IMR-90 (cell line): ENCODE results near the gene INPP5A. TPM values are rescaled to one million over a fixed set of nuclear protein-coding genes. Genes with fewer than 3 reads are reported as not detected.
A peak's percentile ranks its signal among the peaks of the same experiment; 100 is the strongest.

Source experiments
- ATAC-seq: fragments of 200-7000 bp; cut with Tn5 transposase; 2 replicates; pipeline ENCODE4 v1.9.1; 2020; ENCODE audit warnings: low read depth, mild to moderate bottlenecking, moderate library complexity
- BruUV-seq: library from RNA; stranded (reverse); fragments of 400-500 nt; replicated peaks from 2 replicates; lab custom pipeline; 2021; lab: Mats Ljungman, UMichigan
- CTCF ChIA-PET: fragments of 300-600 bp; formaldehyde crosslinking; extraction: SDS; loops from one replicate; lab custom pipeline; 2021; ENCODE audit warnings: antibody characterized with exemption; lab: Yijun Ruan, JAX
- POLR2A ChIA-PET: fragments of 300-600 bp; sonication (Branson Sonifier 250); formaldehyde crosslinking; loops from one replicate; lab custom pipeline; 2022; ENCODE audit warnings: antibody characterized with exemption; ENCODE audit not compliant: unreplicated experiment; lab: Charles Lee
- DNase-seq: peaks from one replicate; pipeline ENCODE4 v3.0.0; 2013
- H2AFZ ChIP-seq: replicated peaks from 2 replicates; pipeline ENCODE3; 2013; ENCODE audit warnings: low read length, mild to moderate bottlenecking; ENCODE audit not compliant: poor library complexity
- H2AK5ac ChIP-seq: 2 replicates; pipeline ENCODE4 v1.6.1; 2013; ENCODE audit warnings: low read depth, low read length, inconsistent platforms
- H2AK9ac ChIP-seq: replicated peaks from 2 replicates; pipeline ENCODE3; 2013; ENCODE audit warnings: mild to moderate bottlenecking, low read depth, low read length, moderate library complexity; ENCODE audit not compliant: poor library complexity
- H2BK120ac ChIP-seq: 2 replicates; pipeline ENCODE4 v1.6.1; 2013; ENCODE audit warnings: low read depth, low read length, inconsistent platforms
- H2BK15ac ChIP-seq: 3 replicates; pipeline ENCODE4 v1.6.1; 2013; ENCODE audit warnings: low read depth, low read length, inconsistent platforms
- H2BK20ac ChIP-seq: 2 replicates; pipeline ENCODE4 v1.6.1; 2013; ENCODE audit warnings: low read depth, mild to moderate bottlenecking, inconsistent platforms, low read length, moderate library complexity
- H2BK5ac ChIP-seq: 2 replicates; pipeline ENCODE4 v1.6.1; 2013; ENCODE audit warnings: mild to moderate bottlenecking, low read depth, low read length, inconsistent platforms; ENCODE audit not compliant: poor library complexity, severe bottlenecking
- H3K14ac ChIP-seq: replicated peaks from 2 replicates; pipeline ENCODE4 v1.6.1; 2013; ENCODE audit warnings: low read depth, low read length, inconsistent platforms
- H3K18ac ChIP-seq: 2 replicates; pipeline ENCODE4 v1.6.1; 2013; ENCODE audit warnings: low read depth, low read length, control low read depth
- H3K23ac ChIP-seq: 2 replicates; pipeline ENCODE4 v1.6.1; 2013; ENCODE audit warnings: low read depth, low read length, inconsistent platforms
- H3K27ac ChIP-seq: 2 replicates; pipeline ENCODE4 v1.5.1; 2013; ENCODE audit warnings: mild to moderate bottlenecking, control low read depth, low read length; ENCODE audit not compliant: insufficient read depth
- H3K27me3 ChIP-seq: 2 replicates; pipeline ENCODE4 v1.6.1; 2013; ENCODE audit warnings: low read length; ENCODE audit not compliant: control insufficient read depth, insufficient read depth
- H3K36me3 ChIP-seq: 2 replicates; pipeline ENCODE4 v1.6.1; 2013; ENCODE audit warnings: low read length, mixed read lengths; ENCODE audit not compliant: control insufficient read depth, insufficient read depth
- H3K4ac ChIP-seq: 2 replicates; pipeline ENCODE4 v1.6.1; 2013; ENCODE audit warnings: low read depth, low read length, inconsistent platforms
- H3K4me1 ChIP-seq: 2 replicates; pipeline ENCODE4 v1.6.1; 2013; ENCODE audit warnings: low read length, mixed read lengths; ENCODE audit not compliant: control insufficient read depth, insufficient read depth
- H3K4me2 ChIP-seq: 2 replicates; pipeline ENCODE4 v1.6.1; 2013; ENCODE audit warnings: low read depth, mild to moderate bottlenecking, control low read depth, low read length, moderate library complexity
- H3K4me3 ChIP-seq: 2 replicates; pipeline ENCODE4 v1.5.1; 2013; ENCODE audit warnings: low read depth, mild to moderate bottlenecking, control low read depth, low read length, moderate library complexity; ENCODE audit not compliant: insufficient read depth
- H3K56ac ChIP-seq: 2 replicates; pipeline ENCODE4 v1.6.1; 2013; ENCODE audit warnings: low read length, inconsistent platforms; ENCODE audit not compliant: insufficient read depth; ENCODE audit errors: extremely low read depth
- H3K79me1 ChIP-seq, 2 experiments: 2 replicates each; pipeline ENCODE4 v1.6.1; 2013; ENCODE audit warnings: low read length in 2 of 2, inconsistent platforms in 1 of 2, low read depth in 1 of 2
- H3K9ac ChIP-seq: 2 replicates; pipeline ENCODE4 v1.6.1; 2013; ENCODE audit warnings: low read depth, low read length, control low read depth
- H3K9me1 ChIP-seq: 2 replicates; pipeline ENCODE4 v1.6.1; 2013; ENCODE audit warnings: low read length, inconsistent platforms; ENCODE audit not compliant: insufficient read depth
- H3K9me3 ChIP-seq: 2 replicates; pipeline ENCODE4 v1.6.1; 2013; ENCODE audit warnings: low read length; ENCODE audit not compliant: control insufficient read depth, insufficient read depth
- H4K20me1 ChIP-seq: 2 replicates; pipeline ENCODE4 v1.6.1; 2013; ENCODE audit warnings: low read length, inconsistent platforms; ENCODE audit not compliant: insufficient read depth
- H4K5ac ChIP-seq: 2 replicates; pipeline ENCODE4 v1.6.1; 2013; ENCODE audit warnings: mild to moderate bottlenecking, low read depth, low read length, control low read depth
- H4K8ac ChIP-seq, 2 experiments: 2 replicates each; pipeline ENCODE4 v1.6.1; 2013; ENCODE audit warnings: low read depth in 2 of 2, low read length in 2 of 2, control low read depth in 1 of 2, inconsistent platforms in 1 of 2
- H4K91ac ChIP-seq: 2 replicates; pipeline ENCODE4 v1.6.1; 2013; ENCODE audit warnings: low read depth, low read length, inconsistent platforms; ENCODE audit not compliant: insufficient read depth
- CHD1 ChIP-seq: IDR thresholded peaks from 2 replicates; pipeline ENCODE4 v1.6.1; 2012; ENCODE audit warnings: low read depth, low read length, improper control_type of control experiment
- MAFK ChIP-seq: IDR thresholded peaks from 2 replicates; pipeline ENCODE4 v1.6.1; 2012; ENCODE audit warnings: low read depth, low read length, improper control_type of control experiment
- RAD21 ChIP-seq: IDR thresholded peaks from 2 replicates; pipeline ENCODE4 v1.6.1; 2012; ENCODE audit warnings: low read length, improper control_type of control experiment
- WGBS, 2 experiments: methylation state at CpG; one replicate each; pipeline versions ENCODE4 v1.1.5 to v1.1.7; 2013; ENCODE audit warnings: missing lambda C conversion rate in 2 of 2; ENCODE audit not compliant: insufficient read length in 1 of 2; ENCODE audit errors: extremely low coverage in 2 of 2; 5-methylcytosine and 5-hydroxymethylcytosine counted together
- dilution Hi-C: fragments of 300-500 bp; cut with HindIII; formaldehyde crosslinking; loops from one replicate; pipeline ENCODE4 v1.14.3; 2018; ENCODE audit warnings: low sequenced_read_pairs; ENCODE audit not compliant: unreplicated experiment
- in situ Hi-C: fragments of 300-500 bp; cut with MboI; formaldehyde crosslinking; loops from 3 replicates; pipeline ENCODE4 v1.14.3; 2019; ENCODE audit warnings: low sequenced_read_pairs, inconsistent platforms, mixed read lengths
- intact Hi-C: fragments of 100-400 bp; cut with micrococcal nuclease; formaldehyde crosslinking; loops from 2 replicates; pipeline ENCODE4 v1.10.0; 2022
- polyA plus RNA-seq, 3 experiments: library from polyadenylated mRNA; depleted of rRNA; stranded (reverse); fragments of >200 nt; gene quantifications; 2 replicates each; pipeline ENCODE4 v1.2.3, GENCODE V29; 2012; ENCODE audit warnings: low replicate concordance in 1 of 3
- total RNA-seq: library from RNA; depleted of rRNA; stranded (reverse); fragments of >200 nt; gene quantifications from 2 replicates; pipeline ENCODE4 v1.2.3, GENCODE V29; 2012

The INPP5A gene
- total and polyA plus RNA-seq, 2 of the 4 experiments (the other 2 are of a cell fraction) = 21.4 to 36.7 TPM

DNA sequence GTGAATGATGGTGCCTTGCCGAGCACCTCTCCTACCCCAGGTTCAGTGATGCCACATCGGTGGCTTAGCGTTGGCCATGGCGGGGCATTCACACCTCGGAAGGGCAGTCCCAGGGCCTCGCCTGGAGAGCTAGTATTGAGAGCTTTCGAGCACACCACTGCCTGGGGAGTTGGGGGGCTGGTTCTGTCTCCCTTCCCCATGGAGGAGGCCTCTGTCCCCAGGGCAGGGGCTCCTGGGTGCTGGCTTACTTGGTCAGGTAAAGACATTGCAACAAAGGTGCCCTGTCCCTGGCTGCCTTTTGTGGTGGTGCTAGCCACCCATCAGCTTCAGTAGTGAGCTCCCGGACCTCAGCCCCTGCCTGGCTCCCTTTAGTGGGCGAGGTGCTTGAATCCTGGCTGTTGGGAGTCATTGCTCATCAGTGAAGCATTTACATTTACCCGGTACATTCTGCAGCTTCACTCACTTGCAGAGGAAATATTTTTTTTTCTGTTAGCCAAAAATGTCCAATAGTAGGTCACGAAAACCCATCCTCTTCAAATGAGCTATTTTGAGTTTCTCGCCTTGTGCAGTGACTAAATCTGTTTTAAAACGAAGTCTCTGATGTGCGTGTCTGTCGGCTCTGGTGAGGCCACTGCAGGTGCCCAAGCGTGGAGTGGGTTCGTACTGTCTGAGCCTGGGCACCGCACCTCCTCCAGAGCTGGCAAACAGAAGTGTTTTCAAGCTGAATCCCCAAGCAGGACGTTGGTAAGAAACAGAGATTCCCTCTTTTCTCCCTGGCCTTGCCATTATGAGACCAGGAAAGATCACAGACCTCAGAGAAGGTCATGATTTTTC is 95.5 kb downstream of the INPP5A start:
- WGBS, 2 experiments = 78% methylated on average over 9 of the region's 19 CpGs; no CpG with 5 or more reads in 1 of the 2 experiments
- Histone ChIP-seq H3K36me3 (no peaks in the 10 kb centered on the region), H3K9me1 (peaks cover 24% of the 10 kb centered on the region), H2AK9ac (peak overlapping the region; percentile 66), H3K18ac (no peak overlapping the region), H3K4me3 (no peak overlapping the region), H2AK5ac (peak overlapping the region; percentile 59; the same call in 1 of the 2 replicates), H3K4me1 (peaks cover 22% of the 10 kb centered on the region), H3K4me2 (no peak overlapping the region), H4K8ac (no peak overlapping the region), H3K9me3 (no peaks in the 10 kb centered on the region), H2AFZ (peak overlapping the region; percentile 44), H4K91ac (no peak overlapping the region; the same call in 1 of the 2 replicates), H3K27ac (no peak overlapping the region), H2BK120ac (peak overlapping the region; percentile 46), H3K9ac (no peak overlapping the region), H2BK20ac (peak overlapping the region; percentile 12; the same call in 1 of the 2 replicates), H3K27me3 (no peaks in the 10 kb centered on the region), H3K23ac (no peak overlapping the region), H3K79me1 (peaks cover 33 to 66% of the 10 kb centered on the region in 2 experiments), H4K20me1 (peaks cover 17% of the 10 kb centered on the region), H3K14ac (peak overlapping the region; percentile 30; the same call in 1 of the 2 replicates), H3K4ac (peak overlapping the region; percentile 32; the same call in 1 of the 2 replicates), H3K56ac (no peak overlapping the region), H2BK5ac (no peak overlapping the region), H2BK15ac (no peak overlapping the region), H4K5ac (no peak overlapping the region)
- in situ Hi-C loops (loop anchor here (10.0 kb wide), 2 partner anchors 238 to 408 kb away; partner anchors contain the start of gene PWWP2B), intact Hi-C loops (no loop called here), dilution Hi-C loops (no loop called here)
- TF ChIP-seq CHD1 = no peak
- TF ChIP-seq RAD21 = peak; percentile 7; the same call in 1 of the 2 replicates
- no peak for TF ChIP-seq MAFK
- BruUV-seq = no TSS peak
- ChIA-PET POLR2A (no interaction called here), CTCF (no interaction called here)
- ATAC-seq (peak; percentile 38), DNase-seq (peak; percentile 60)
